GM23248 (cell line): Measurements from ENCODE around the gene SC5D.

Experiments
- EZH2 ChIP-seq: fragments of 200-600 bp; sonication (generic); IDR thresholded peaks from 2 replicates; pipeline ENCODE4 v1.6.1; 2018; ENCODE audit warnings: antibody characterized with exemption, mild to moderate bottlenecking; ENCODE audit not compliant: insufficient read depth, poor library complexity, severe bottlenecking
- EZH2phosphoT487 ChIP-seq: fragments of 200-600 bp; sonication (generic); IDR thresholded peaks from 2 replicates; pipeline ENCODE4 v1.6.1; 2018; ENCODE audit warnings: antibody characterized with exemption, moderate library complexity, mild to moderate bottlenecking, low read depth; ENCODE audit not compliant: insufficient read depth

- TF ChIP-seq EZH2 (no peak), EZH2phosphoT487 (no peak)
These were observed at the start of gene SC5D for GRCh38 chr11:121292495-121293287.
